ENCODE results near the gene TMEM271.

The TMEM271 gene
- 0 reads per million in 2 donors for total RNA-seq

DNA sequence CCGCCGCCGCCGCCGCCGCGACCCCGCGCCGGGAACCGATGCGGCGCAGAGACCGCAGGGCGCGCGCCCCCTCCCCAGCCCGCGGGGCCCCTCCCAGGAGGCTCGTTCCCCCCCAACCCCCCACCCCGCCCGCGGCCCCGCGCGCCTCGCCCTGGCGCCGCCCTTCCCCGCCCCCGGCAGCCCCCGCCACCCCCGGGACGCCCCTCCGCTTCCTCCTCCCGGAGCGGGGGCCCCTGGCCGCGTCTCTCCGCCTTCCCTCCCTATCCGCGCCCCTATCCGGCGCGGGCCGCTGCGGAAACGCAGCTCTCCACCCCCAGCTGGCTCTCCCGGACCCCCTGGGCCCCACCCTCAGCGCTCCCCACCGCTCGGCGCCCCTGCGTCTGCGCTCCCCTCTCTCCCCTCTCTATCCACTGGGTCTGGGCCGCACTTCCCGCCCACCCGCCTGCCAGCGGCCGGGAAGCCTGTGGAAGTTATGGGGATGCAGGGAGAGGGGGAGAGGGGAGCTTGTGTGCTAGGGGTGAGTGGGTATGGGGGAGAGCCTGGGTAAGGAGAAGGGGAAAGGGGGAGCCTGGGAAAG, at the start of gene TMEM271:
Gene TMEM271, minus strand, starts transcription at position 51 of the 577 bp plus-strand sequence. CDS start 233 bp downstream, outside the sequence.
- no peak for DNase-seq

DNA sequence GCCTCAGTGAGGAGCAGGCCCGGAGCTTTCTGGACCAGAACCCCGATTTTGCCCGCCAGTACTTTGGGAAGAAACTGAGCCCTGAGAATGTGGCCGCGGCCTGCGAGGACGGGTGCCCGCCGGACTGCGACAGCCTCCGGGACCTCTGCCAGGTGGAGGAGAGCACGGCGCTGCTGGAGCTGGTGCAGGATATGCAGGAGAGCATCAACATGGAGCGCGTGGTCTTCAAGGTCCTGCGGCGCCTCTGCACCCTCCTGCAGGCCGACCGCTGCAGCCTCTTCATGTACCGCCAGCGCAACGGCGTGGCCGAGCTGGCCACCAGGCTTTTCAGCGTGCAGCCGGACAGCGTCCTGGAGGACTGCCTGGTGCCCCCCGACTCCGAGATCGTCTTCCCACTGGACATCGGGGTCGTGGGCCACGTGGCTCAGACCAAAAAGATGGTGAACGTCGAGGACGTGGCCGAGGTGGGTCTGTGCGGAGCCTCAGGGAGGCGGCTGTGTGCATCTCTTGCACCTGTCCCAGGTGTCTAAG, 49.6 kb upstream of the TMEM271 start:
- DNase-seq, result no peak

GRCh38 chr4:624705-625590, 48.9 kb upstream of the TMEM271 start, which contains the start of gene PDE6B:
TSS of gene PDE6B (plus strand) at chr4:625573. CDS start at chr4:625627, 54 bp downstream.
- DNase-seq, result no peak

DNA sequence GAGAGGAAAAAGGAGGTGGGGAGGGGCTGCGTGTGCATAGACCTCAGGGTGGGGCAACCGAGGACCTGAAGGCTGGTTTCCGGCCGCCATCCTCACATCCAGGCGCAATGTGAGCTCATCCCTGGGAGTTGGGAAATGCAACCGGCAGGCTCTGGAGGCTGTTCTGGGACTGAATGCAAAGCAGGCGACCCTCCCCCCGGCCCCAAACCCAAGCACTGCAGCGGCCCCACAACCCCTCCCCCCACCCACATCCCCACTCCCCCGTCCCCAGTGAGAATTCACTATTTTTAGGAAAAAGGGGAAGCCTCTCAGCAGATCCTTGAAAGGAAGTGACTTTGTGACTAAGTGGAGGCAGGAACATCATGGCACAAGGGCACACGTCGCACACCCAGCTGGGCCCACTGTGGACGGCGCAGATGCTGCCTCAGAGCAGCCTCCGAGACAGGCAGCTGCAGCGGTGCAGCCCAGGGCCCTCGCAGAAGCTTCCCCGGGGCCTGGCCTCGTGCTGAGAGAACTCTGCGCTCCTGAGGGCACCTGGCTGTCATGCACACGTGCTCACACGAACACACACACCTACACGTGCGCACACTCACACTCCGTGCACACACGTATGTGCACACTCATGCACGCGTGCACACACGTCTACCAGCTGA, 47.9 kb upstream of the TMEM271 start:
- DNase-seq, result no peak

GRCh38 chr4:622996-623913, 47.2 kb upstream of the TMEM271 start:
- no peak for DNase-seq

DNA sequence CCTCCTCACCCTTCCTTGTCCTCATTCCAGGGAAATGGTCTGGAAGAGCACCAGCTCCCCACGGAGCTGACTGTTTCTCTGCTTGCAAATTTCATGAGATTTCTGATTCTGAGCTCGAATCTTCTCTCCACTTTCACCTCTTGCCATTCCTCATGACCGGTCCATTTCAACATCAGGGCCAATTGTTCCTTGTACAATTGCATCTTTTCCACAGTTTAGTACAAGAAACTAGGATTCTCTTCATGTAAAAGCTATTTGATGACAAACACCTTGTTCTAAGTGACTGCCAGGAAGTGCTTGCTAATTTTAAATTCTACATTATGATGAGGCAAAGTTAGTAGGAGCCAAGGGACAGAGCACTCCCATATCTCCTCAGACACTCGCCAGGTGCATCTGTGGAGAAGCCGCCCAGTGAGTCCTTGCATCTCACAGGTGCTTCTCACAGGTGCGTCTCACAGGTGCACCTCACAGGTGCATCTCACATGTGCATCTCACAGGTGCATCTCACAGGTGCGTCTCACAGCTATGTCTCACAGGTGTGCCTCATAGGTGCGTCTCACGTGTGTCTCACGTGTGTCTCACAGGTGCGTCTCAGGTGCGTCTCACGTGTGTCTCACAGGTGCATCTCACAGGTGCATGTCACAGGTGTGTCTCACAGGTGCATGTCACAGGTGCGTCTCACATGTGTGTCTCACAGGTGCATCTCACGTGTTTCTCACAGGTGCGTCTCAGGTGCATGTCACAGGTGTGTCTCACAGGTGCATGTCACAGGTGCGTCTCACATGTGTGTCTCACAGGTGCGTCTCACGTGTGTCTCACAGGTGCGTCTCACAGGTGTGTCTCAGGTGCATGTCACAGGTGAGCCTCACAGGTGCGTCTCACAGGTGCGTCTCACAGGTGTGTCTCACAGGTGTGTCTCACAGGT, 46.2 kb upstream of the TMEM271 start:
- no peak for DNase-seq

DNA sequence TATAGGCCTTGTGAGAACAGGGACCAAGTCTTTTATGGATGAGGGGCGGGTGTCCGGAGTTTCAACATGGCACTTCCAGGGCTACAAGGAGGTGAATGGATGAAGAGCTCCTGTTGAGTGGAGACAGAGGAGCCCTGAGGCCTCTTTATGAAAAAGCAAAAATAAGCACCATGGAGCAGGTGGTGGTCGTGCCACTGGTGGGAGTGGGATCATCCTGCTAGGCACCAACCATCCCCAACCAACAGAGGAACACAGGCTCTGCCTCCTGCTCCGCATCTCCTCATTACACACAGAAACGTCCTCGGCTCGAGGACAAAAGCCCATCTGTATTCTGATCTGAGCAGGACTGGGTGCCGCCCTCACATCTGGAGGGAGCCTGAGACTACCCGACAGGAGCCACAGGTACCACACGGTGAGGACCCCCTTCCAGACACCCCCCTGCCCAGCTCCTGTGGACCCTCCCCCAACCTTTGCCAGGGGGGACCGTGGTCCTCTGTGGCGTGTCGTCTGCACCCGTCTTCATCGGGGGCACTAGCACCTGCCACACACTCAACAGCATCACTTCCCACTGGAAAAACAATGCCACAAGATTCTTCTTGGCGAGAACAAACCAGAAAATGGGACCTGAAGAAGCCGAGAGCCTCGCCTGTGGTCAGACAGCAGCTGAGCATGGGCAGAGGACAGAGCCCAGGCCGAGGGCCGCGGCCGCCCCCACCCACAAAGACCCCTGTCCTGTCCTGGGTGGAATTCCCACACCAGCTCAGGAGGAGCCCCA, 45.4 kb upstream of the TMEM271 start:
- DNase-seq, result no peak

GRCh38 chr4:620851-621261, 44.8 kb upstream of the TMEM271 start:
- DNase-seq, result no peak

- no peak for DNase-seq
These were observed 44.1 kb upstream of the TMEM271 start for GRCh38 chr4:620201-620600.

DNA sequence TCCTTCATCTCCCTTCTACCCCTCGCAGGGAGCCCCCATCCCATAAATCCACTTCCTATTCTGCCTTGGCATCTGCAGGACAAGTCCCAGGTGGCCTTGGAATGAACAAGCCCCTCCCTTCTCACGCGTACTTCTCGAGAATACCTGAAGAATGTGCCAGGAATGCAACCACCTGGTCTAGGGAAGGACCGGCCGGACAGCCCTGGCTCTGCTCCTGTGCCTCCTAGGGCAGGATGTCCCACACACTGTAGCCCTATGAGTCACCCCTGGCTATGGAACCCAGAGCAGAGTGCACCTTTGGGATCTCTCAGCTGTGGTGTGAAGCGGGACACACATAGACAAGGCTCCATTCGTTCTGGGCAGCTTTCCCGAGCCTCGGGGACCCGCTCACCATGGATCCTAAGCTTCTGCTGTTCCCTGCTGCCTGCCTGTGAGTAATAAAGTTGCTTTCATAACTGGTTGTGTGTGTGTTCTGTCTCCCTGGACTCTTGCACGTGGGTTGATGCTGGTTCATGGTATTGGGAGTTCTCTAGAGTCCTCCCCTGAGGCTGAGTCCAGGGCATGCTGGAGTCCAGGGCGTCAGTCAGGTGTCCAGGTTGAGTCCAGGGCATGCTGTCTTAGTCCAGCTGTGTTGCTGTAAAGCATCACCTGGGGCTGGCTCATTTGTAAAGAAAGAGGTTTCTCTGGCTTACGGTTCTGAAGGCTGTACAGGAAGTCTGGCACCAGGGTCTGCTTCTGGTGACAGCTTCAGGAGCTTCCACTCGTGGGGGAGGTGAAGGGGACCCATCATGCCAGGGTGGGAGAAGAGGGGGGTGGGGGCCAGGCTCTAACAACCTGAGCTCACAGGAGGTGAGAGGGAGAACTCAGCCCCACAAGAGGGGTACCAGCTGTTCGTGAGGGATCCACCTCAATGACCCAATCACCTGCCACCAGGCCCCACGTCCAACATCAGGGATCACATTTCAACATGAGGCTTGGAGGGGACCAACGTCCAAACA, 41.8 kb upstream of the TMEM271 start:
- DNase-seq, result no peak

DNA sequence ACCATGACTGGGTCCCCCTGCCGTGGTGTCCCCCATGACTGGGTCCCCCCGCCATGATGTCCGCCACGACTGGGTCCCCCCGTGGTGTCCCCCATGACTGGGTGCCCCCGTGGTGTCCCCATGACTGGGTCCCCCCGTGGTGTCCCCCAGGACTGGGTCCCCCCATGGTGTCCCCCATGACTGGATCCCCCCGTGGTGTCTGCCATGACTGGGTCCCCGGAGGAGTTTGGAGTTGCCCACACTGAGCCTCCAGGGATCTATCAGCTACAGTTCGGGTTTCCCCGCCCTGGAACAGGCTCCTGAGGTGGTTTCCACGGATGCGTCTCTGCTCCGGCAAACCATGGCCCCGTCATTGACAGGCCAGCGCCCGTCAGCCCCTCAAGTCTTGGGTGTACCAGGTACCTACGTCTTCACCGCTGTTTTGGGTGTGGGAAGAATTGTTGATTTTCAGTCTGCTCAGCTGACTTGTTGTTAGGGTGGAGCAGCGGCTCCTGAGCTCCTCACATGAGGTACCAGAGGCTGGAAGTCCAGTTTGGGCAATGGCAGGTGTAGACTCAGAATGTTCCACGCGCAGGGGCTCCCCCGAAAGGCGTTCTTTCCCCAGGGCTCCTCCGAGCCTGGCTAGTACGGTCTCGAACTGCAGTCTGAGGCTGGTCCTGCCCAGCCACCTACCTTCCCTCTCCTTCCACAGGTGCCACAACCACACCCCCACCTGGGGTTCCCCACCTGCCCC, 41.0 kb upstream of the TMEM271 start:
- DNase-seq, result no peak

DNA sequence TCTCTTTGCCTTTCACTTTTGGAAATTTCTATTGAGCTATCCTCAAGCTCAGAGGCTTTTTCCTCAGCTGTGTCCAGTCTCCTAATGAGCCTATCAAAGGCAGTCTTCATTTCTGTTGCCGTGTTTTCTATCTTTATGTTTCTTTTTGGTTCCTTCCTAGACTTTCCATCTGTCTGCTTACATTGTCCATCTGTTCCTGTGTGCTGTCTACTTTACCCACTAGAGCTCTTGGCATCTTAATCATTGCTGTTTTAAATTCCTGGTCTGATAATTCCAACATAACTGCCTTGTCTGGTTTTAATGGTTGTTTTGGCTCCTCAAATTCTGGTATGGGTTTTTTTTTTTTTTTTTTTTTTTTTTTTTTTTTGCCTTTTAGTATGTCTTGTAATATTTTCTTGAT, 40.0 kb upstream of the TMEM271 start:
- DNase-seq, result no peak

DNA sequence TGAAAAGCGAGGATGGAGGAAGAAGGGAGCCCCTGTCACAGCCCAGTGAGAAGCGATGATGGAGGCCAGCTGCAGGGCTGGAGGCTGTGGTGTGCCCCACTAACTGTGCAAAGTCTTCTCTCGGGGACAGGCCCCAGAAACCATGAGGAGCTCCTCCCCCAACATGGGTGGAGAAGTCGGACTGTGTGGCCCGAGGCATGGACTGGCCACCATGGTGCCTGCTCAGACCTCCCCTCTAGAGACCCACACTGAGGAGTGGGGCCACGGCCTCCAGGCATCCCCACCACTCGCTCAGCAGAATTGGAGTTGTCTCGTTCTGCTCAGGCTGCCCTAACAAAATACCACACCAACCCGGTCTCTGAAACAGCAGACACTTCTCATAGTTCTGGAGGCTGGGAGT, 37.0 kb upstream of the TMEM271 start:
- no peak for DNase-seq

- no peak for DNase-seq
These were observed 36.6 kb upstream of the TMEM271 start for GRCh38 chr4:612749-613125.

DNA sequence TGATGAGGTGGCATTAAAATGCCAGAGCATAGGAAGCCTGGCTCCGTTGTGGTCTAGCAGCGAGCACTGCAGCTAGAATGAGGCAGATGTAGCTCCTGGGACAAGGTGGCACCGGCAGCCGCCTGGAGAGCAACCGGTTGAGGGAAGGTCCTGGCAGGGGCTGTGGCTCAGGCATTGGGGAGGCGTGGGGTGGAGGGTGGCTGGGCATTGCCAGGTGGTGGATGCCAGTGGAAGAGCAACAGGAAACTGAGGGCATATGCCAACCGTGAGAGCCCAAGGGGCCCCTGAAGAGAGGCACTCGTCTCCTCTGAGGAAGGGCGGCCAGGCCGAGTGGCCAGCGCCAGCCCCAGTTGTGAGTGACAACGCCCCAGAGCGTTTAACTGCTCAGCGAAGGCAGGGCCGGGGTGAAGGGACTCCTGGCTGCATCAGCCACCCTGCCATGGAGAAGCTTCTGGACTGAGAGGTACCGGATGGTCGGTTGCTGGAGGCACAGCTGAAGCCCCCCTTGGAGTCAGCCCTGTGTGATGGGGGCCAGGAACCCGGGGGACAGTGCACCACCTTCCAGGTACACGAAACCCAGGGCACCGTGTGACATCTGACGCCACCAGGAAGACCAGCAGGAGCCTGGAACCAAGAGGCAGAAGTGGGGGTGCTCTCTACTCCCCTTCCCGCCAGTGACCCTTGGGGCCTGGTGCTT, 36.1 kb upstream of the TMEM271 start:
- no peak for DNase-seq

DNA sequence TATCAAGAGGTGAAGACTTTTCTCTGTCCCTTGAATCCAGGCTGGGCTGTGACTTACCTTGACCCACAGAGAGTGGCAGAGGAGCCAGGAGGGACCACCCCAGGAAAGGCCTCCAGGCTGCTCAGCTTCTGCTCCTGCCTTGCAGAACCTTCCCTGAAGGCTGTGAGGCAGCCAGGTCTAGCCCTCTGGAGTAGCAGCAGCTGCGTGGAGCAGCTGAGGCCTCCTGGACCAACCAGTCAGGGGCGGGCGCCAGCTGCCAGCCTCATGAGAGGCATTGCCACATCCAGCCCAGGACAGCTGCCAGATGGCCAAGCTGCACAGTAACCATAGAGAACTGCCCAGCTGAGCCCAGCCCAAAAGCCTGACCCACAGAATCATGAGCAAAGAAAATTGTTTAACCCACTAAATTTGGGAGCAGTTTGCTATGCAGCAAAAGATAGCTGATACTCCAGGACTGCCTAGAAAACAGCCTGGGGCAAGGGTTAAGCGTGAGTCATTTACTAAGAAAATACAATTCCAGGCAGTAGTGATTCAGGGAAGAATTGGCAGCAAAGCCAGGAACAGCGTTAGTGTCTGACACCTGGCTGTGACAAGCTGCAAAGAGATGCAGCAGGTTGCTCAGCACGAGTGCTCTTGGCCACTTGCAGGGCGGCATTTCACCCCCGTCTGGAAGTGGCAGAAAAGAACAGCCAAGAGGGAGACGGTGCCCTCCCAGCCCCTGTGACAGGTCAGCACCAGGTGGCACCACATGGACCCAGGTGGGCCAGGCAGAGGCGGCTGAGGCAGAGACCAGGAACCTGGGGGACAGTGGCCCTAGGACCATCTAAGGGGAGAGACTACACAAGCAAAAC, 34.5 kb upstream of the TMEM271 start:
- no peak for DNase-seq
